BJ (cell line): ENCODE results near the gene WDR7. TPM values are rescaled to one million over a fixed set of nuclear protein-coding genes. Genes with fewer than 3 reads are reported as not detected.

Experiments
- CTCF ChIA-PET: fragments of 350-600 bp; formaldehyde crosslinking; extraction: SDS; loops from one replicate; lab custom pipeline; 2021; ENCODE audit warnings: antibody characterized with exemption, inconsistent platforms; lab: Yijun Ruan, JAX
- POLR2A ChIA-PET: fragments of 300-600 bp; sonication (Branson Sonifier 250); formaldehyde crosslinking; extraction: SDS; loops from one replicate; lab custom pipeline; 2021; ENCODE audit warnings: antibody characterized with exemption; lab: Charles Lee
- DNase-seq: peaks from one replicate; pipeline ENCODE4 v3.0.0-alpha.2; 2011; ENCODE audit warnings: low read depth
- H3K27me3 ChIP-seq: 2 replicates; pipeline ENCODE4 v1.6.0; 2011; ENCODE audit warnings: low read length; ENCODE audit not compliant: control insufficient read depth, insufficient read depth
- H3K36me3 ChIP-seq: 2 replicates; pipeline ENCODE4 v1.5.1; 2011; ENCODE audit warnings: low read length; ENCODE audit not compliant: control insufficient read depth, insufficient read depth
- H3K4me3 ChIP-seq: 2 replicates; pipeline ENCODE4 v1.5.1; 2011; ENCODE audit warnings: low read depth, mild to moderate bottlenecking, control low read depth, low read length
- polyA plus RNA-seq: library from polyadenylated mRNA; depleted of rRNA; stranded (reverse); fragments of >200 nt; gene quantifications from 2 replicates; pipeline ENCODE4 v1.2.3, GENCODE V29; 2011
- TF ChIP-seq, protein P1 (sequence below): IDR thresholded peaks from 2 replicates; pipeline ENCODE4 v1.5.1; 2011; ENCODE audit warnings: low read depth, mild to moderate bottlenecking, control low read depth, inconsistent platforms, low read length, moderate library complexity; ENCODE audit not compliant: insufficient read depth

WDR7 gene
- polyA plus RNA-seq, 1 experiment: 9.7 TPM

DNA sequence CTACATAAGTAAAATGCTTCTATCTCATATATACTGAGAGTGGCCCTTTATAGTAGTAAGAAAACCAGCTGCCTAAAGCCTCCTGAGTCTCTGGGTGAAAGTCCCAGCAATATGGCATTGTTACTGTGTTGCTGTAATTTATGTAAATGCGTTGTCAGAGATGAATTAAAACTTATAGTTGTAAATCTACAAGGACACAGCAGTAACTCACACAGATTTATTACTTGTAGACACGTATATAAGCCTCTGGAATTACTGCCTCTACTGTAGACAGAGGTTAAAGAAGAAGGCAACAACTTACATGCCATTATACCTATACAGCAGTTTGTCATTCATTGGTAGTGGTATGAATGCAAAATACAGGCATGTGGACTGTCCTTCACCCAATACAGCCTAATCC is 326.6 kb downstream of the WDR7 start:
- Histone ChIP-seq H3K36me3 (no peaks in the 10 kb centered on the region), H3K27me3 (no peaks in the 10 kb centered on the region), H3K4me3 (no peak overlapping the region)
- ChIA-PET CTCF (no interaction called here), POLR2A (no interaction called here)
- TF ChIP-seq, protein P1, sequence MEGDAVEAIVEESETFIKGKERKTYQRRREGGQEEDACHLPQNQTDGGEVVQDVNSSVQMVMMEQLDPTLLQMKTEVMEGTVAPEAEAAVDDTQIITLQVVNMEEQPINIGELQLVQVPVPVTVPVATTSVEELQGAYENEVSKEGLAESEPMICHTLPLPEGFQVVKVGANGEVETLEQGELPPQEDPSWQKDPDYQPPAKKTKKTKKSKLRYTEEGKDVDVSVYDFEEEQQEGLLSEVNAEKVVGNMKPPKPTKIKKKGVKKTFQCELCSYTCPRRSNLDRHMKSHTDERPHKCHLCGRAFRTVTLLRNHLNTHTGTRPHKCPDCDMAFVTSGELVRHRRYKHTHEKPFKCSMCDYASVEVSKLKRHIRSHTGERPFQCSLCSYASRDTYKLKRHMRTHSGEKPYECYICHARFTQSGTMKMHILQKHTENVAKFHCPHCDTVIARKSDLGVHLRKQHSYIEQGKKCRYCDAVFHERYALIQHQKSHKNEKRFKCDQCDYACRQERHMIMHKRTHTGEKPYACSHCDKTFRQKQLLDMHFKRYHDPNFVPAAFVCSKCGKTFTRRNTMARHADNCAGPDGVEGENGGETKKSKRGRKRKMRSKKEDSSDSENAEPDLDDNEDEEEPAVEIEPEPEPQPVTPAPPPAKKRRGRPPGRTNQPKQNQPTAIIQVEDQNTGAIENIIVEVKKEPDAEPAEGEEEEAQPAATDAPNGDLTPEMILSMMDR: no peak
- DNase-seq: no peak

DNA sequence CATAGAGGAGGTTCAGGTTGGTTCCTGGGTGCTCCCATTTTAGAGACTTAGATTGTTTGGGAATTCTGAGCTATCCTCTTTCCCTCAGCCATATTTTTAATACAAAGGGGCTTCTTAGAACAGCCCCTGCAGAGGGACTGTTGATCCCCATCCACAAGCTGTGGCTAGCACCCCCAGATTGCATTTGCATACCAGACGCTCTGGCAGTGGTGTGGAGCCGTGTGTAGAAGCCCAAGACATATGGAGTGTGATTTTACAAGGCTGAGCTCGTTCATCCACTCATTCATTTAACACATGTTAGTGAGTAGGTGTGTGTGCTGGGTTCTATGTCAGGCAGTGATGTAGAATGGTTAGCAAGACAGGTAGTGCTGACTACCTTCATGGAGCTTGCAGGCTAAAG is 329.0 kb downstream of the WDR7 start:
- TF ChIP-seq, protein P1: no peak
- no peak overlapping the region for H3K4me3 ChIP-seq
- ChIA-PET CTCF (interaction anchor here (0.8 to 1.6 kb wide), 3 partner anchors 10 to 110 kb away, joined by 3 to 5 read pairs (median 3); no protein-coding TSS in a partner anchor), POLR2A (no interaction called here)
- no peaks in the 10 kb centered on the region for H3K36me3 ChIP-seq
- DNase-seq: no peak
- H3K27me3 ChIP-seq: no peaks in the 10 kb centered on the region

DNA sequence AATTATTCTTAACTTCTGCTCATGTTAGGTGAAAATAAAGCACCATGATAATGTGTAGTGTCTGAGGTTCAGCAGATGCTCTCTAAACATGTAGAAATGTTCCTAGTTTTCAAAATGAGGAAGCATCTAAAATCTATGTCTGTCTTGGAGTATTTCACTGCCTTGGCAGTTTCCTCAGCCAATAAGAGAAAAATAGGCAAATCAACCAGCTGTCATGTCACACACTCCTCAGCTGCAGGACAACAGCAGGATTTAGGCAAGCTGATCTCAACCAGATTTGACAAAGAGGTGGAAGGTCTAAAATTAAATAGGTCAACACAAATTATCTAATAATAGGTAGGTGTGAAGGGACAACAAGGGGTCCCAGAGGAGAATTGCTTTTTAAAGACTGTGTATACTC is 331.6 kb downstream of the WDR7 start:
- Histone ChIP-seq H3K4me3 (no peak overlapping the region), H3K36me3 (no peaks in the 10 kb centered on the region), H3K27me3 (no peaks in the 10 kb centered on the region)
- TF ChIP-seq, protein P1: no peak
- POLR2A ChIA-PET: no interaction called here
- no peak for DNase-seq
- CTCF ChIA-PET: no interaction called here

DNA sequence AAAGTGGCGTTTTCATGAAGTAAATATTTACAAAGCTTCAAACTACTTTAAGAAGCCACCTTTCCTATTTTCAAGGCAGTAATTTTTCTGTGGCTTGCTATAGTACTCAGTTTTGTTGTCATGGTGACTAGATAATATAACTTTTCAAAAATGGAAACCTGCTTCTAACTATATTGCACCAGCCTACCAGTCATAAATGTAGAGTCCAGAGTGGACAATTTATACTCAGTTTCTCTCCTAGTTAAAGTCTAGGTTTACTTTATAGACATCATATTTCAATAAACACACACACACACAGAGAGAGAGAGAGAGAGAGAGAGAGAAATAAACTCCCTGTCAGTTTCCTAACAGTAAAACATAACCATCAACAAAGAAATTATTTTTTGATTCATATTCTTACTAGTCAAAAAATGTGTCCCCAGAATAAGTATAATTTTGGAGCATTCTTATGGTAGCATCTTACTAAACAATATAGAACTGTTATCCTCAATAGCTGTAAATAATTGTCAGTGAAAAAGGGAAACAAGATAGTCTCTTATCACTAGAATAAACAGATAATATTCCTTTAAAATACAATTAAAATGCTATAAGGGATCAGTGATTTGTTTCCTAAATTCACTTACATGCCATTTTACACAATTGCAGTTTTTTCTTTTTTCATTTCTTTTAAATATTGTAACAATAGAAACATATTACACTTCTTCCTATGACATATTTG is 332.3 kb downstream of the WDR7 start:
- Histone ChIP-seq H3K36me3 (no peaks in the 10 kb centered on the region), H3K27me3 (no peaks in the 10 kb centered on the region), H3K4me3 (no peak overlapping the region)
- DNase-seq: no peak
- ChIA-PET POLR2A (no interaction called here), CTCF (no interaction called here)
- TF ChIP-seq, protein P1: no peak

DNA sequence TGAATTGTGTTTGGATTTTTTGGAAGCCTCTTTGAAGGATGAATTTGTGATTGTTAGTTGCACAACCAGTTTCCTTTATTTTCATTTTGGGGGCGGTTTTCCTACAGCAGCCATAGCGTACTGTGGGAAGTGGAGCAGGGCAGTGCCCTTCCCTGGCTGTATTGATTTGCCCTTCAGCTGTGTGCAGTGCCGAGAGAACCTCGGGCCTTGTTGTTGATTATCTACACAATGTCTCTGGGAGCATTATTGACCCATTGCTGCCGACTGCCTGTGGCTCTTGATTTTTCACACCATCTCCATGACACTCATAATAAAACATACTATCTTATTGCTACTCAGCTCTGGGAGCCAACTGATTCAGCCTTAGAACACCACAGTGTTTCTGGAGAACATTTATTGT is 333.6 kb downstream of the WDR7 start:
- H3K36me3 ChIP-seq: no peaks in the 10 kb centered on the region
- ChIA-PET CTCF (no interaction called here), POLR2A (no interaction called here)
- H3K27me3 ChIP-seq: no peaks in the 10 kb centered on the region
- H3K4me3 ChIP-seq: no peak overlapping the region
- TF ChIP-seq, protein P1: no peak
- no peak for DNase-seq
